ENCODE data around the gene ACTG1.

Gene ACTG1

GRCh38 chr17:81543339-81543675, 30.7 kb upstream of the ACTG1 start (continued):
- TF ChIP-seq, protein P1, sequence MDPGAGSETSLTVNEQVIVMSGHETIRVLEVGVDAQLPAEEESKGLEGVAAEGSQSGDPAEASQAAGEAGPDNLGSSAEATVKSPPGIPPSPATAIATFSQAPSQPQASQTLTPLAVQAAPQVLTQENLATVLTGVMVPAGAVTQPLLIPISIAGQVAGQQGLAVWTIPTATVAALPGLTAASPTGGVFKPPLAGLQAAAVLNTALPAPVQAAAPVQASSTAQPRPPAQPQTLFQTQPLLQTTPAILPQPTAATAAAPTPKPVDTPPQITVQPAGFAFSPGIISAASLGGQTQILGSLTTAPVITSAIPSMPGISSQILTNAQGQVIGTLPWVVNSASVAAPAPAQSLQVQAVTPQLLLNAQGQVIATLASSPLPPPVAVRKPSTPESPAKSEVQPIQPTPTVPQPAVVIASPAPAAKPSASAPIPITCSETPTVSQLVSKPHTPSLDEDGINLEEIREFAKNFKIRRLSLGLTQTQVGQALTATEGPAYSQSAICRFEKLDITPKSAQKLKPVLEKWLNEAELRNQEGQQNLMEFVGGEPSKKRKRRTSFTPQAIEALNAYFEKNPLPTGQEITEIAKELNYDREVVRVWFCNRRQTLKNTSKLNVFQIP (CRISPR knock-in tag; IDR thresholded peaks at IDR 0.05; ENCODE audit: borderline replicate concordance, low read depth), result no peak
- TF ChIP-seq ZFP3 (CRISPR knock-in tag; IDR thresholded peaks at IDR 0.05) (no peak), GLIS3 (CRISPR knock-in tag; IDR thresholded peaks at IDR 0.05) (no peak), ZNF8 (CRISPR knock-in tag; IDR thresholded peaks at IDR 0.05) (no peak), TCF4 (CRISPR knock-in tag; IDR thresholded peaks at IDR 0.05; ENCODE audit: borderline replicate concordance) (no peak), ZNF565 (CRISPR knock-in tag; conservative IDR thresholded peaks at IDR 0.05; ENCODE audit: low read depth) (no peak), ZC3H10 (CRISPR knock-in tag; IDR thresholded peaks at IDR 0.05) (no peak), OSR1 (CRISPR knock-in tag; IDR thresholded peaks at IDR 0.05) (no peak)
- TF ChIP-seq, protein P2, sequence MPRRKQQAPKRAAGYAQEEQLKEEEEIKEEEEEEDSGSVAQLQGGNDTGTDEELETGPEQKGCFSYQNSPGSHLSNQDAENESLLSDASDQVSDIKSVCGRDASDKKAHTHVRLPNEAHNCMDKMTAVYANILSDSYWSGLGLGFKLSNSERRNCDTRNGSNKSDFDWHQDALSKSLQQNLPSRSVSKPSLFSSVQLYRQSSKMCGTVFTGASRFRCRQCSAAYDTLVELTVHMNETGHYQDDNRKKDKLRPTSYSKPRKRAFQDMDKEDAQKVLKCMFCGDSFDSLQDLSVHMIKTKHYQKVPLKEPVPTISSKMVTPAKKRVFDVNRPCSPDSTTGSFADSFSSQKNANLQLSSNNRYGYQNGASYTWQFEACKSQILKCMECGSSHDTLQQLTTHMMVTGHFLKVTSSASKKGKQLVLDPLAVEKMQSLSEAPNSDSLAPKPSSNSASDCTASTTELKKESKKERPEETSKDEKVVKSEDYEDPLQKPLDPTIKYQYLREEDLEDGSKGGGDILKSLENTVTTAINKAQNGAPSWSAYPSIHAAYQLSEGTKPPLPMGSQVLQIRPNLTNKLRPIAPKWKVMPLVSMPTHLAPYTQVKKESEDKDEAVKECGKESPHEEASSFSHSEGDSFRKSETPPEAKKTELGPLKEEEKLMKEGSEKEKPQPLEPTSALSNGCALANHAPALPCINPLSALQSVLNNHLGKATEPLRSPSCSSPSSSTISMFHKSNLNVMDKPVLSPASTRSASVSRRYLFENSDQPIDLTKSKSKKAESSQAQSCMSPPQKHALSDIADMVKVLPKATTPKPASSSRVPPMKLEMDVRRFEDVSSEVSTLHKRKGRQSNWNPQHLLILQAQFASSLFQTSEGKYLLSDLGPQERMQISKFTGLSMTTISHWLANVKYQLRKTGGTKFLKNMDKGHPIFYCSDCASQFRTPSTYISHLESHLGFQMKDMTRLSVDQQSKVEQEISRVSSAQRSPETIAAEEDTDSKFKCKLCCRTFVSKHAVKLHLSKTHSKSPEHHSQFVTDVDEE (CRISPR knock-in tag; IDR thresholded peaks at IDR 0.05), result no peak
- TF ChIP-seq, protein P3, sequence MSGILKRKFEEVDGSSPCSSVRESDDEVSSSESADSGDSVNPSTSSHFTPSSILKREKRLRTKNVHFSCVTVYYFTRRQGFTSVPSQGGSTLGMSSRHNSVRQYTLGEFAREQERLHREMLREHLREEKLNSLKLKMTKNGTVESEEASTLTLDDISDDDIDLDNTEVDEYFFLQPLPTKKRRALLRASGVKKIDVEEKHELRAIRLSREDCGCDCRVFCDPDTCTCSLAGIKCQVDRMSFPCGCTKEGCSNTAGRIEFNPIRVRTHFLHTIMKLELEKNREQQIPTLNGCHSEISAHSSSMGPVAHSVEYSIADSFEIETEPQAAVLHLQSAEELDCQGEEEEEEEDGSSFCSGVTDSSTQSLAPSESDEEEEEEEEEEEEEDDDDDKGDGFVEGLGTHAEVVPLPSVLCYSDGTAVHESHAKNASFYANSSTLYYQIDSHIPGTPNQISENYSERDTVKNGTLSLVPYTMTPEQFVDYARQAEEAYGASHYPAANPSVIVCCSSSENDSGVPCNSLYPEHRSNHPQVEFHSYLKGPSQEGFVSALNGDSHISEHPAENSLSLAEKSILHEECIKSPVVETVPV (CRISPR knock-in tag; IDR thresholded peaks at IDR 0.05), result no peak

DNA sequence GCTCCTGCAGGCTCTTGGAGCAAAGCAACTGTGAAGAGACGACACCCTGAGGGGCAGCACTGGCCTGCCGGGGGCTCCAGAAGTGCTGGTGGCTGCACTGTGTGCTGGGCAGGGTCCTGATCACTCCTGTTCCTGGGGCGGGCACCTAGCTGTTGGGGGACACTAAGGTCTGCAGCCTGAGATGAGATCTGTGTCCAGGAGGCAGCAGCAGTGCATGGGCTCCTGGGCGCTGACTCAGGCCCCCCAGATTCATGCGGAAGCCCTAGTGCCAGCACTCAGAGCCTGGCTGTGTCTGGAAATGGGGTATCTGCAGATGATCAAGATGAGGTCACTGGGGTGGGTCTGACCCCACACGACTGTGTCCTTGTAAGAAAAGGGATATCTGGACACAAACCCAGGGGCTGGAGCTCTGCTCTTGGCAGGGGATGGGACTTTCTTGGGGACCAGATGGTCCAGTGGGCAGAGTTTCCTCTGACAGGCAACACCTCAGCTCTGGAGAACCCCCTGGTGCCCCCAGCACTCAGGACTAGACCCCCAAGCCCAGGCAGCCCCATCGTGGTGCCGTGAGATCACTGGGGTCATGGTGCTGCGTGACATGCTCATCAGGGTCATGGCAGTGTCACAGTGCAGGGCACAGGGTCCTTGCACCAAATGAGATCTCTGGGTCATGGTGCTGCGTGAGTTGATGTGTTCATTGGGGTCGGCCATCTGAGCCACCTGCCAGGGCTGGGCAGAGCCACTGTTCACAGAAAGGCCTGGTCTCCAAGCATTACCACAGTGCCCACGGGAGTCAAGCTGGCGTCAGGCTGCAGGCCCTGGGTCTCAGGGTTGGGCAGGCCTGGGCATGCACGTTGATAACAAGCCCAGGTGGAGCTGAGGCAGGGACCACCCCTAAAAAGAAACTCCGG, 30.1 kb upstream of the ACTG1 start:
- no peak for ATAC-seq
- TF ChIP-seq ZFP3 (CRISPR knock-in tag; IDR thresholded peaks at IDR 0.05) (no peak), ZFP30 (CRISPR knock-in tag; IDR thresholded peaks at IDR 0.05) (no peak), RARB (CRISPR knock-in tag; IDR thresholded peaks at IDR 0.05) (no peak), BACH2 (CRISPR knock-in tag; IDR thresholded peaks at IDR 0.05; ENCODE audit: borderline replicate concordance) (no peak), ISL1 (CRISPR knock-in tag; IDR thresholded peaks at IDR 0.05) (no peak), ZNF70 (CRISPR knock-in tag; IDR thresholded peaks at IDR 0.05) (no peak), GLIS3 (CRISPR knock-in tag; IDR thresholded peaks at IDR 0.05) (no peak), ZC3H10 (CRISPR knock-in tag; IDR thresholded peaks at IDR 0.05) (no peak)
- TF ChIP-seq, protein P4, sequence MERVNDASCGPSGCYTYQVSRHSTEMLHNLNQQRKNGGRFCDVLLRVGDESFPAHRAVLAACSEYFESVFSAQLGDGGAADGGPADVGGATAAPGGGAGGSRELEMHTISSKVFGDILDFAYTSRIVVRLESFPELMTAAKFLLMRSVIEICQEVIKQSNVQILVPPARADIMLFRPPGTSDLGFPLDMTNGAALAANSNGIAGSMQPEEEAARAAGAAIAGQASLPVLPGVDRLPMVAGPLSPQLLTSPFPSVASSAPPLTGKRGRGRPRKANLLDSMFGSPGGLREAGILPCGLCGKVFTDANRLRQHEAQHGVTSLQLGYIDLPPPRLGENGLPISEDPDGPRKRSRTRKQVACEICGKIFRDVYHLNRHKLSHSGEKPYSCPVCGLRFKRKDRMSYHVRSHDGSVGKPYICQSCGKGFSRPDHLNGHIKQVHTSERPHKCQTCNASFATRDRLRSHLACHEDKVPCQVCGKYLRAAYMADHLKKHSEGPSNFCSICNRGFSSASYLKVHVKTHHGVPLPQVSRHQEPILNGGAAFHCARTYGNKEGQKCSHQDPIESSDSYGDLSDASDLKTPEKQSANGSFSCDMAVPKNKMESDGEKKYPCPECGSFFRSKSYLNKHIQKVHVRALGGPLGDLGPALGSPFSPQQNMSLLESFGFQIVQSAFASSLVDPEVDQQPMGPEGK (CRISPR knock-in tag; IDR thresholded peaks at IDR 0.05; ENCODE audit: borderline replicate concordance), result no peak

DNA sequence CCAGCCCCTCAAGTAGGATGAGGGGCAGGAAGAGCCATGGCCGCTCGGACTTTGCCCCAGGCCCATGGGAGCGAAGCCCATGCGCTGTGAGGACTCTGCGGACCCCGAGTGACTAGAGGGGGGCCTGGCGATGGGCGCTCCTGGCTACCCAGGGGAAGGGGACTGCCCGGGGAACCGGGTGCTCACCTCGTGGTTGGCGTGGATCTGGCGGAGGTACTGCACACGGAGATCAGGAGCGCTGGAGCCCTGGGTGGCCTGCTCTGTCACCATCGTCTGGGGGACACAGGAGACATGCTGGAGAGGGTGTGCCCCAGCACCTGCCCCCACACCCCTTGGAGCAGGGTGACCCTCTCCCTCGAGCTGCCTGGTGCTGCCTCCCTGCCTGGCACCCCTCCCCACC, 28.5 kb upstream of the ACTG1 start:
- TF ChIP-seq RARB (CRISPR knock-in tag; IDR thresholded peaks at IDR 0.05) (no peak), CSDC2 (CRISPR knock-in tag; IDR thresholded peaks at IDR 0.05) (no peak), BACH2 (CRISPR knock-in tag; IDR thresholded peaks at IDR 0.05; ENCODE audit: borderline replicate concordance) (no peak), ZNF70 (CRISPR knock-in tag; IDR thresholded peaks at IDR 0.05) (no peak), ZFP3 (CRISPR knock-in tag; IDR thresholded peaks at IDR 0.05) (no peak), OSR1 (CRISPR knock-in tag; IDR thresholded peaks at IDR 0.05) (no peak), TOX (CRISPR knock-in tag; IDR thresholded peaks at IDR 0.05; ENCODE audit: borderline replicate concordance) (no peak), SNAI2 (CRISPR knock-in tag; IDR thresholded peaks at IDR 0.05) (no peak), PPARA (CRISPR knock-in tag; IDR thresholded peaks at IDR 0.05; ENCODE audit: borderline replicate concordance) (no peak)
- ATAC-seq, result no peak

GRCh38 chr17:81540676-81541027, 28.1 kb upstream of the ACTG1 start:
- ATAC-seq, result no peak
- no peak for TF ChIP-seq ARNTL (CRISPR knock-in tag; IDR thresholded peaks at IDR 0.05; ENCODE audit: borderline replicate concordance, low read depth)
- TF ChIP-seq TCF4 (CRISPR knock-in tag; IDR thresholded peaks at IDR 0.05; ENCODE audit: borderline replicate concordance), result no peak
- TF ChIP-seq ZNF8 (CRISPR knock-in tag; IDR thresholded peaks at IDR 0.05), result no peak
- no peak for TF ChIP-seq TOX (CRISPR knock-in tag; IDR thresholded peaks at IDR 0.05; ENCODE audit: borderline replicate concordance)
- no peak for TF ChIP-seq ZFP3 (CRISPR knock-in tag; IDR thresholded peaks at IDR 0.05)
- no peak for TF ChIP-seq ZNF70 (CRISPR knock-in tag; IDR thresholded peaks at IDR 0.05)
- TF ChIP-seq RARB (CRISPR knock-in tag; IDR thresholded peaks at IDR 0.05), result no peak
- no peak for TF ChIP-seq ZC3H10 (CRISPR knock-in tag; IDR thresholded peaks at IDR 0.05)
- TF ChIP-seq OSR1 (CRISPR knock-in tag; IDR thresholded peaks at IDR 0.05), result no peak
- no peak for TF ChIP-seq CSDC2 (CRISPR knock-in tag; IDR thresholded peaks at IDR 0.05)
- no peak for TF ChIP-seq ISL1 (CRISPR knock-in tag; IDR thresholded peaks at IDR 0.05)
- TF ChIP-seq, protein P2 (CRISPR knock-in tag; IDR thresholded peaks at IDR 0.05), result no peak
